IMR-90 (cell line): ENCODE measurements around the gene TMEM54. TPM values are rescaled to one million over a fixed set of nuclear protein-coding genes. Genes with fewer than 3 reads are reported as not detected.

ENCODE experiments used
- ATAC-seq: fragments of 200-7000 bp; cut with Tn5 transposase; 2 replicates; pipeline ENCODE4 v1.9.1; 2020; ENCODE audit warnings: low read depth, mild to moderate bottlenecking, moderate library complexity
- BruUV-seq: library from RNA; stranded (reverse); fragments of 400-500 nt; replicated peaks from 2 replicates; lab custom pipeline; 2021; lab: Mats Ljungman, UMichigan
- CTCF ChIA-PET: fragments of 300-600 bp; formaldehyde crosslinking; extraction: SDS; loops from one replicate; lab custom pipeline; 2021; ENCODE audit warnings: antibody characterized with exemption; lab: Yijun Ruan, JAX
- POLR2A ChIA-PET: fragments of 300-600 bp; sonication (Branson Sonifier 250); formaldehyde crosslinking; loops from one replicate; lab custom pipeline; 2022; ENCODE audit warnings: antibody characterized with exemption; ENCODE audit not compliant: unreplicated experiment; lab: Charles Lee
- DNase-seq: peaks from one replicate; pipeline ENCODE4 v3.0.0; 2013
- H2AFZ ChIP-seq: replicated peaks from 2 replicates; pipeline ENCODE3; 2013; ENCODE audit warnings: low read length, mild to moderate bottlenecking; ENCODE audit not compliant: poor library complexity
- H2AK5ac ChIP-seq: 2 replicates; pipeline ENCODE4 v1.6.1; 2013; ENCODE audit warnings: low read depth, low read length, inconsistent platforms
- H2AK9ac ChIP-seq: replicated peaks from 2 replicates; pipeline ENCODE3; 2013; ENCODE audit warnings: mild to moderate bottlenecking, low read depth, low read length, moderate library complexity; ENCODE audit not compliant: poor library complexity
- H2BK120ac ChIP-seq: 2 replicates; pipeline ENCODE4 v1.6.1; 2013; ENCODE audit warnings: low read depth, low read length, inconsistent platforms
- H2BK15ac ChIP-seq: 3 replicates; pipeline ENCODE4 v1.6.1; 2013; ENCODE audit warnings: low read depth, low read length, inconsistent platforms
- H2BK20ac ChIP-seq: 2 replicates; pipeline ENCODE4 v1.6.1; 2013; ENCODE audit warnings: low read depth, mild to moderate bottlenecking, inconsistent platforms, low read length, moderate library complexity
- H2BK5ac ChIP-seq: 2 replicates; pipeline ENCODE4 v1.6.1; 2013; ENCODE audit warnings: mild to moderate bottlenecking, low read depth, low read length, inconsistent platforms; ENCODE audit not compliant: poor library complexity, severe bottlenecking
- H3K14ac ChIP-seq: replicated peaks from 2 replicates; pipeline ENCODE4 v1.6.1; 2013; ENCODE audit warnings: low read depth, low read length, inconsistent platforms
- H3K18ac ChIP-seq: 2 replicates; pipeline ENCODE4 v1.6.1; 2013; ENCODE audit warnings: low read depth, low read length, control low read depth
- H3K23ac ChIP-seq: 2 replicates; pipeline ENCODE4 v1.6.1; 2013; ENCODE audit warnings: low read depth, low read length, inconsistent platforms
- H3K27ac ChIP-seq: 2 replicates; pipeline ENCODE4 v1.5.1; 2013; ENCODE audit warnings: mild to moderate bottlenecking, control low read depth, low read length; ENCODE audit not compliant: insufficient read depth
- H3K27me3 ChIP-seq: 2 replicates; pipeline ENCODE4 v1.6.1; 2013; ENCODE audit warnings: low read length; ENCODE audit not compliant: control insufficient read depth, insufficient read depth
- H3K36me3 ChIP-seq: 2 replicates; pipeline ENCODE4 v1.6.1; 2013; ENCODE audit warnings: low read length, mixed read lengths; ENCODE audit not compliant: control insufficient read depth, insufficient read depth
- H3K4ac ChIP-seq: 2 replicates; pipeline ENCODE4 v1.6.1; 2013; ENCODE audit warnings: low read depth, low read length, inconsistent platforms
- H3K4me1 ChIP-seq: 2 replicates; pipeline ENCODE4 v1.6.1; 2013; ENCODE audit warnings: low read length, mixed read lengths; ENCODE audit not compliant: control insufficient read depth, insufficient read depth
- H3K4me2 ChIP-seq: 2 replicates; pipeline ENCODE4 v1.6.1; 2013; ENCODE audit warnings: low read depth, mild to moderate bottlenecking, control low read depth, low read length, moderate library complexity
- H3K4me3 ChIP-seq: 2 replicates; pipeline ENCODE4 v1.5.1; 2013; ENCODE audit warnings: low read depth, mild to moderate bottlenecking, control low read depth, low read length, moderate library complexity; ENCODE audit not compliant: insufficient read depth
- H3K56ac ChIP-seq: 2 replicates; pipeline ENCODE4 v1.6.1; 2013; ENCODE audit warnings: low read length, inconsistent platforms; ENCODE audit not compliant: insufficient read depth; ENCODE audit errors: extremely low read depth
- H3K79me1 ChIP-seq, 2 experiments: 2 replicates each; pipeline ENCODE4 v1.6.1; 2013; ENCODE audit warnings: low read length in 2 of 2, inconsistent platforms in 1 of 2, low read depth in 1 of 2
- H3K9ac ChIP-seq: 2 replicates; pipeline ENCODE4 v1.6.1; 2013; ENCODE audit warnings: low read depth, low read length, control low read depth
- H3K9me1 ChIP-seq: 2 replicates; pipeline ENCODE4 v1.6.1; 2013; ENCODE audit warnings: low read length, inconsistent platforms; ENCODE audit not compliant: insufficient read depth
- H3K9me3 ChIP-seq: 2 replicates; pipeline ENCODE4 v1.6.1; 2013; ENCODE audit warnings: low read length; ENCODE audit not compliant: control insufficient read depth, insufficient read depth
- H4K20me1 ChIP-seq: 2 replicates; pipeline ENCODE4 v1.6.1; 2013; ENCODE audit warnings: low read length, inconsistent platforms; ENCODE audit not compliant: insufficient read depth
- H4K5ac ChIP-seq: 2 replicates; pipeline ENCODE4 v1.6.1; 2013; ENCODE audit warnings: mild to moderate bottlenecking, low read depth, low read length, control low read depth
- H4K8ac ChIP-seq, 2 experiments: 2 replicates each; pipeline ENCODE4 v1.6.1; 2013; ENCODE audit warnings: low read depth in 2 of 2, low read length in 2 of 2, control low read depth in 1 of 2, inconsistent platforms in 1 of 2
- H4K91ac ChIP-seq: 2 replicates; pipeline ENCODE4 v1.6.1; 2013; ENCODE audit warnings: low read depth, low read length, inconsistent platforms; ENCODE audit not compliant: insufficient read depth
- BHLHE40 ChIP-seq: fragments of 150-350 bp; IDR thresholded peaks from 2 replicates; pipeline ENCODE4 v1.6.1; 2016; ENCODE audit warnings: mild to moderate bottlenecking, low read depth, low read length
- CEBPB ChIP-seq: IDR thresholded peaks from 2 replicates; pipeline ENCODE4 v1.6.1; 2012; ENCODE audit warnings: low read depth, low read length, improper control_type of control experiment
- CTCF ChIP-seq: conservative IDR thresholded peaks from 2 replicates; pipeline ENCODE4 v1.5.1; 2012; ENCODE audit warnings: mild to moderate bottlenecking, low read depth, low read length, improper control_type of control experiment
- FOS ChIP-seq: fragments of 150-350 bp; IDR thresholded peaks from 2 replicates; pipeline ENCODE4 v1.6.1; 2016; ENCODE audit warnings: low read depth, low read length
- MAFK ChIP-seq: IDR thresholded peaks from 2 replicates; pipeline ENCODE4 v1.6.1; 2012; ENCODE audit warnings: low read depth, low read length, improper control_type of control experiment
- MAZ ChIP-seq: IDR thresholded peaks from 2 replicates; pipeline ENCODE4 v1.6.1; 2012; ENCODE audit warnings: low read depth, mild to moderate bottlenecking, low read length, improper control_type of control experiment, moderate library complexity, borderline replicate concordance
- NFE2L2 ChIP-seq: fragments of 150-350 bp; IDR thresholded peaks from 2 replicates; pipeline ENCODE4 v1.6.1; 2016; ENCODE audit warnings: low read depth, mild to moderate bottlenecking, low read length
- POLR2A ChIP-seq: IDR thresholded peaks from 2 replicates; pipeline ENCODE4 v1.6.1; 2012; ENCODE audit warnings: mild to moderate bottlenecking, low read depth, low read length
- RAD21 ChIP-seq: IDR thresholded peaks from 2 replicates; pipeline ENCODE4 v1.6.1; 2012; ENCODE audit warnings: low read length, improper control_type of control experiment
- RCOR1 ChIP-seq: IDR thresholded peaks from 2 replicates; pipeline ENCODE4 v1.6.1; 2012; ENCODE audit warnings: mild to moderate bottlenecking, low read length, improper control_type of control experiment; ENCODE audit not compliant: insufficient replicate concordance
- RFX5 ChIP-seq: IDR thresholded peaks from 2 replicates; pipeline ENCODE4 v1.8.0; 2012; ENCODE audit warnings: low read depth, mild to moderate bottlenecking, low read length, moderate library complexity
- SMC3 ChIP-seq: fragments of 150-350 bp; IDR thresholded peaks from 2 replicates; pipeline ENCODE4 v1.6.1; 2016; ENCODE audit warnings: low read depth, mild to moderate bottlenecking, antibody characterized with exemption, low read length, moderate library complexity
- WGBS, 2 experiments: methylation state at CpG; one replicate each; pipeline versions ENCODE4 v1.1.5 to v1.1.7; 2013; ENCODE audit warnings: missing lambda C conversion rate in 2 of 2; ENCODE audit not compliant: insufficient read length in 1 of 2; ENCODE audit errors: extremely low coverage in 2 of 2; 5-methylcytosine and 5-hydroxymethylcytosine counted together
- dilution Hi-C: fragments of 300-500 bp; cut with HindIII; formaldehyde crosslinking; loops from one replicate; pipeline ENCODE4 v1.14.3; 2018; ENCODE audit warnings: low sequenced_read_pairs; ENCODE audit not compliant: unreplicated experiment
- in situ Hi-C: fragments of 300-500 bp; cut with MboI; formaldehyde crosslinking; loops from 3 replicates; pipeline ENCODE4 v1.14.3; 2019; ENCODE audit warnings: low sequenced_read_pairs, inconsistent platforms, mixed read lengths
- intact Hi-C: fragments of 100-400 bp; cut with micrococcal nuclease; formaldehyde crosslinking; loops from 2 replicates; pipeline ENCODE4 v1.10.0; 2022
- polyA plus RNA-seq, 3 experiments: library from polyadenylated mRNA; depleted of rRNA; stranded (reverse); fragments of >200 nt; gene quantifications; 2 replicates each; pipeline ENCODE4 v1.2.3, GENCODE V29; 2012; ENCODE audit warnings: low replicate concordance in 1 of 3
- total RNA-seq: library from RNA; depleted of rRNA; stranded (reverse); fragments of >200 nt; gene quantifications from 2 replicates; pipeline ENCODE4 v1.2.3, GENCODE V29; 2012
- TF ChIP-seq, protein P1 (sequence below): fragments of 150-350 bp; IDR thresholded peaks from 2 replicates; pipeline ENCODE4 v1.6.1; 2016; ENCODE audit warnings: low read depth, mild to moderate bottlenecking, low read length, moderate library complexity, borderline replicate concordance
- TF ChIP-seq, protein P2 (sequence below): fragments of 150-350 bp; IDR thresholded peaks from 2 replicates; pipeline ENCODE4 v1.6.1; 2017; ENCODE audit warnings: mild to moderate bottlenecking, antibody characterized with exemption, low read length, low read depth

The TMEM54 gene
- total and polyA plus RNA-seq, 2 of the 4 experiments (the other 2 are of a cell fraction), result 25.5 to 75.2 TPM

GRCh38 chr1:32888677-32889420, 12.3 kb downstream of the TMEM54 start:
- Histone ChIP-seq H4K20me1 (peaks cover 3% of the 10 kb centered on the region; the same call in 1 of the 2 replicates), H3K9ac (no peak overlapping the region), H3K23ac (no peak overlapping the region), H2AK9ac (no peak overlapping the region), H3K18ac (no peak overlapping the region), H3K79me1 (no peaks in the 10 kb centered on the region), H4K8ac (no peak overlapping the region), H2AK5ac (no peak overlapping the region), H3K4ac (no peak overlapping the region), H4K5ac (no peak overlapping the region), H3K56ac (no peak overlapping the region), H2AFZ (no peak overlapping the region), H3K9me1 (peaks cover 4% of the 10 kb centered on the region; the same call in 1 of the 2 replicates), H2BK15ac (no peak overlapping the region), H3K14ac (no peak overlapping the region), H3K4me3 (no peak overlapping the region), H3K4me1 (no peaks in the 10 kb centered on the region; the same call in 1 of the 2 replicates), H3K27ac (no peak overlapping the region), H2BK20ac (no peak overlapping the region), H3K9me3 (peaks cover 2% of the 10 kb centered on the region; the same call in 1 of the 2 replicates), H4K91ac (no peak overlapping the region), H3K36me3 (no peaks in the 10 kb centered on the region), H3K27me3 (peaks cover 67% of the 10 kb centered on the region), H2BK120ac (no peak overlapping the region), H2BK5ac (no peak overlapping the region), H3K4me2 (no peak overlapping the region)
- in situ Hi-C loops (no loop called here), intact Hi-C loops (loop anchor here (5.0 kb wide), 1 partner anchor 487 kb away; no protein-coding TSS in a partner anchor), dilution Hi-C loops (no loop called here)
- WGBS, 2 experiments, result 88% methylated on average over 13 of the region's 24 CpGs; no CpG with 5 or more reads in 1 of the 2 experiments
- ChIA-PET CTCF (no interaction called here), POLR2A (no interaction called here)
- TF ChIP-seq RFX5 (no peak), NFE2L2 (no peak), CTCF (no peak), MAFK (no peak), BHLHE40 (no peak), CEBPB (no peak), POLR2A (no peak), SMC3 (no peak), RCOR1 (no peak), RAD21 (no peak), FOS (no peak), MAZ (no peak)
- TF ChIP-seq, protein P1, sequence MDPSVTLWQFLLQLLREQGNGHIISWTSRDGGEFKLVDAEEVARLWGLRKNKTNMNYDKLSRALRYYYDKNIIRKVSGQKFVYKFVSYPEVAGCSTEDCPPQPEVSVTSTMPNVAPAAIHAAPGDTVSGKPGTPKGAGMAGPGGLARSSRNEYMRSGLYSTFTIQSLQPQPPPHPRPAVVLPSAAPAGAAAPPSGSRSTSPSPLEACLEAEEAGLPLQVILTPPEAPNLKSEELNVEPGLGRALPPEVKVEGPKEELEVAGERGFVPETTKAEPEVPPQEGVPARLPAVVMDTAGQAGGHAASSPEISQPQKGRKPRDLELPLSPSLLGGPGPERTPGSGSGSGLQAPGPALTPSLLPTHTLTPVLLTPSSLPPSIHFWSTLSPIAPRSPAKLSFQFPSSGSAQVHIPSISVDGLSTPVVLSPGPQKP, result no peak
- TF ChIP-seq, protein P2, sequence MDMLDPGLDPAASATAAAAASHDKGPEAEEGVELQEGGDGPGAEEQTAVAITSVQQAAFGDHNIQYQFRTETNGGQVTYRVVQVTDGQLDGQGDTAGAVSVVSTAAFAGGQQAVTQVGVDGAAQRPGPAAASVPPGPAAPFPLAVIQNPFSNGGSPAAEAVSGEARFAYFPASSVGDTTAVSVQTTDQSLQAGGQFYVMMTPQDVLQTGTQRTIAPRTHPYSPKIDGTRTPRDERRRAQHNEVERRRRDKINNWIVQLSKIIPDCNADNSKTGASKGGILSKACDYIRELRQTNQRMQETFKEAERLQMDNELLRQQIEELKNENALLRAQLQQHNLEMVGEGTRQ, result no peak
- DNase-seq, result no peak
- BruUV-seq, result no TSS peak
- no peak for ATAC-seq
